ENCODE measurements around the gene KRT74.

GRCh38 chr12:52611080-52611468, 37.4 kb upstream of the KRT74 start:
- TF ChIP-seq POLR2AphosphoS5 (IDR thresholded peaks at IDR 0.05; ENCODE audit: low read depth, low read length) (no peak), POLR2A (IDR thresholded peaks at IDR 0.05; ENCODE audit: low read depth, low read length) (no peak), POU2F2 (IDR thresholded peaks at IDR 0.05; ENCODE audit: low read depth, low read length) (no peak)

Data from GM12891 (cell line).